ENCODE results near the gene MYD88. TPM values are rescaled to one million over a fixed set of nuclear protein-coding genes. Genes with fewer than 3 reads are reported as not detected.
A peak's percentile ranks its signal among the peaks of the same experiment; 100 is the strongest.

Gene MYD88
- total RNA-seq, 1 experiment from 2014 or later = 17.7 TPM

DNA sequence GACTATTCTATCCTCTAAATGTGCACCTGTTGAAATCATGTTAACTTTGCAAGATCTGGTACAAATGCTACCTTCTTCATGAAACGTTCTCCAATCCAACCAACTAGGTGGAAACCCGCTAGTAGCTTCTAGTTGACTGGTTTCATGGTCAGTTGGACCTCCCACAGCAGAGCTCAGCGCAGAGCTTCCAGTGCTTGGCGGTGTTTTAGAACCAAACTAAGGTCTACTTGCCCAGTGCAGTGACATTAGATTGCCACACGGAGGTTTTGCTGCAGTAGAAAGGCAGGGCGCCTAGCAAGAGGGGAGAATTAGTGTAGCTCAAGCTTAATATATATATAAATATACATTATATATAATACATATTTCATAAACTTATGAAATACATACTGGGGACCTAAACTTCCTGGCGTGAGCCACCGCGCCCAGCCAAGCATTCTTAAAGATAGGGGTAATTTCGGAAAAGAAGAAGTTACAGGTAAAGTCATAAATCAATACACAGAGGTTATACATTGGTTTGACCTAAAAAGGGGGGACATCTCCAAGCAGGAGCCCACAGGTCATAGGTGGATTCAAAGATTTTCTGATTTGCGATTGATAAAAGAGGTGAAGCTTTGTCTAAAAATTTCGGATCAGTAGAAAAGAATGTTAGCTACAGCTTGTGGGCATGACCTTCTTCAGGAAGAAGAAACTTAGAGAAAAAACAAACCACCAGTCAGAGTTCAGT is 24.8 kb downstream of the MYD88 start:
- DNase-seq (peak; percentile 45), ATAC-seq (no peak)
- no peaks in the 10 kb centered on the region for H3K36me3 ChIP-seq (ENCODE audit: low read depth, low read length)
- H3K4me2 ChIP-seq (ENCODE audit: low read length) = no peak overlapping the region
- CTCF ChIA-PET = interaction anchor here (0.7 to 1.1 kb wide), 4 partner anchors 10 to 84 kb away, joined by 3 read pairs; no protein-coding TSS in a partner anchor
- POLR2A ChIA-PET (ENCODE audit: unreplicated experiment) = interaction anchor here (0.7 kb wide), 1 partner anchor 31 kb away, joined by 4 read pairs; no protein-coding TSS in a partner anchor
- H3K9ac ChIP-seq (ENCODE audit: low read length) = no peak overlapping the region
- intact Hi-C loops (cut with micrococcal nuclease) = no loop called here
- peaks cover 29% of the 10 kb centered on the region for H3K79me2 ChIP-seq (ENCODE audit: low read length)
- no peak overlapping the region for H3K4me3 ChIP-seq (ENCODE audit: low read length)
- peaks cover 28% of the 10 kb centered on the region for H3K4me1 ChIP-seq (ENCODE audit: insufficient read depth, low read length)
- peak overlapping the region; percentile 97 for H3K27ac ChIP-seq (ENCODE audit: low read length)
- H3K9me3 ChIP-seq (ENCODE audit: low read length) = no peaks in the 10 kb centered on the region
- no peak overlapping the region for H2AFZ ChIP-seq (ENCODE audit: low read length)
- peaks cover 12% of the 10 kb centered on the region for H4K20me1 ChIP-seq (ENCODE audit: low read length)
- TF ChIP-seq EZH2 (IDR thresholded peaks at IDR 0.05; ENCODE audit: low read length, unreplicated experiment) (no peak), CTCF (conservative IDR thresholded peaks at IDR 0.05; ENCODE audit: low read depth, low read length) (peak; percentile 36; the same call in 1 of the 2 replicates), EZH2phosphoT487 (IDR thresholded peaks at IDR 0.05; ENCODE audit: borderline replicate concordance, low read length) (no peak)
- no peaks in the 10 kb centered on the region for H3K9me2 ChIP-seq (replicated peaks; ENCODE audit: low read length)
- no TSS peak for BruUV-seq (replicated peaks)
- no peaks in the 10 kb centered on the region for H3K27me3 ChIP-seq (ENCODE audit: low read length)
- peaks cover 4% of the 10 kb centered on the region for H3F3A ChIP-seq (ENCODE audit: low read length, unreplicated experiment)

DNA sequence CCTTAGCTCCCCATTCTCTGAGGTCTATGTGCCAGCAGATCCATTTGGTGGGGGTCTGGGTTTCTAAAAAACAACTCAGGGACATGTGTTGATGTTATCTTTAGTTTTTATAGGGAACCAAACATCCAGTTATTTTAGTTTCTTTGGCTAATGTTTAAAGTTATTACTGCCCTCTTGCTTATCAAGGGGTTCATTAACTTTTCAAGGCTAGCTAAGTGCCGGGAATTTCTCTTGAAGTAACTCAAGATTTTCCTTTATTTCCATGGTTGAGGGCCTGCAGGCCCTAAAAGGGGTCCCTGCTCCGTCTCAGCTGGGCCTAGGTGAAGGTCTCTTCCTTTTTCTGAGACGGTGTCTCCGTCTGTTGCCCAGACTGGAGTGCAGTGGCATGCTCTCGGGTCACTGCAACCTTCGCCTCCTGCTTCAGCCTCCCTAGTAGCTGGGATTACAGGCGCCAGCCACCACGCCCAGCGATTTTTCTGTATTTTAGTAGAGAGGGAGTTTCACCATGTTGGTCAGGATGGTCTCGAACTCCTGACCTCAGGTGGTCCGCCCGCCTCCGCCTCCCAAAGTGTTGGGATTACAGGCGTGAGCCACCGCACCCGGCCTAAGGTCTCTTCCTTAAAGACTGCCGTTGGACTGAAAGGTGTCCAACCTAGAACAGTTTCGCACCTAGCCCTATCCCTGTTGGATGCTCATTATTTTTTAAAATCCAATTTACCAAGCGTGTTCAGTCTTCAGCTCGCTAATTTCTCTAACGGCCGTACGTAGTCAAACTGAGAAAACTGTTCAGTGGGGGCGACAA is 25.6 kb downstream of the MYD88 start:
- peak overlapping the region; percentile 97 for H3K27ac ChIP-seq (ENCODE audit: low read length)
- H3K4me2 ChIP-seq (ENCODE audit: low read length) = peak overlapping the region; percentile 93
- peak overlapping the region; percentile 96 for H3K9ac ChIP-seq (ENCODE audit: low read length)
- DNase-seq (no peak), ATAC-seq (no peak)
- H3F3A ChIP-seq (ENCODE audit: low read length, unreplicated experiment) = peaks cover 7% of the 10 kb centered on the region
- H3K4me1 ChIP-seq (ENCODE audit: insufficient read depth, low read length) = peaks cover 36% of the 10 kb centered on the region
- TF ChIP-seq EZH2 (IDR thresholded peaks at IDR 0.05; ENCODE audit: low read length, unreplicated experiment) (no peak), EZH2phosphoT487 (IDR thresholded peaks at IDR 0.05; ENCODE audit: borderline replicate concordance, low read length) (no peak), CTCF (conservative IDR thresholded peaks at IDR 0.05; ENCODE audit: low read depth, low read length) (no peak)
- no peaks in the 10 kb centered on the region for H3K27me3 ChIP-seq (ENCODE audit: low read length)
- intact Hi-C loops (cut with micrococcal nuclease) = no loop called here
- TSS peak; percentile 61 for BruUV-seq (replicated peaks)
- H4K20me1 ChIP-seq (ENCODE audit: low read length) = peaks cover 17% of the 10 kb centered on the region
- no peaks in the 10 kb centered on the region for H3K9me3 ChIP-seq (ENCODE audit: low read length)
- peaks cover 37% of the 10 kb centered on the region for H3K79me2 ChIP-seq (ENCODE audit: low read length)
- no peaks in the 10 kb centered on the region for H3K36me3 ChIP-seq (ENCODE audit: low read depth, low read length)
- ChIA-PET CTCF (interaction anchor here (1.0 to 1.4 kb wide), 3 partner anchors 10 to 183 kb away, joined by 3 to 4 read pairs (median 3); partner anchors contain the start of gene XYLB), POLR2A (ENCODE audit: unreplicated experiment) (interaction anchor here (0.6 to 1.8 kb wide), 3 partner anchors 27 to 121 kb away, joined by 3 to 17 read pairs (median 4); partner anchors contain the start of gene ACAA1)
- peak overlapping the region; percentile 37 for H2AFZ ChIP-seq (ENCODE audit: low read length)
- no peaks in the 10 kb centered on the region for H3K9me2 ChIP-seq (replicated peaks; ENCODE audit: low read length)
- H3K4me3 ChIP-seq (ENCODE audit: low read length) = peak overlapping the region; percentile 94

All from PC-3 (cell line).